Neural cell (in vitro differentiated cells): ENCODE results near the gene GLRB.

Source experiments
- CTCF ChIP-seq: fragments of 450-650 bp; IDR thresholded peaks from 2 replicates; pipeline ENCODE4 v1.5.1; 2014; ENCODE audit warnings: antibody characterized with exemption, mild to moderate bottlenecking, moderate library complexity; ENCODE audit not compliant: poor library complexity, severe bottlenecking
- RAD21 ChIP-seq: fragments of 450-650 bp; conservative IDR thresholded peaks from 2 replicates; pipeline ENCODE4 v1.6.1; 2014; ENCODE audit warnings: antibody characterized with exemption, mild to moderate bottlenecking, moderate library complexity

- no peak for TF ChIP-seq CTCF
- TF ChIP-seq RAD21: no peak
Measured at GRCh38 chr4:157035471-157035870, 40.5 kb upstream of the GLRB start.
